HepG2 (cell line): Measurements from ENCODE around the gene HMMR. TPM values are rescaled to one million over a fixed set of nuclear protein-coding genes. Genes with fewer than 3 reads are reported as not detected.

Experiments
- ATAC-seq: fragments of 200-7000 bp; cut with Tn5 transposase; 3 replicates; pipeline ENCODE4 v1.9.1; 2020; ENCODE audit warnings: mild to moderate bottlenecking, moderate library complexity
- BruUV-seq: library from RNA; stranded (reverse); fragments of 400-500 nt; replicated peaks from 2 replicates; lab custom pipeline; 2021; lab: Mats Ljungman, UMichigan
- CTCF ChIA-PET: fragments of 300-600 bp; formaldehyde crosslinking; extraction: SDS; loops from one replicate; lab custom pipeline; 2021; ENCODE audit warnings: low total read pairs, inconsistent platforms, low intra/inter-chr PET ratio; lab: Yijun Ruan, JAX
- POLR2A ChIA-PET: fragments of 350-600 bp; sonication (Branson Sonifier 250); formaldehyde crosslinking; loops from one replicate; lab custom pipeline; 2020; ENCODE audit warnings: antibody characterized with exemption, inconsistent platforms; lab: Yijun Ruan, JAX
- DNase-seq: peaks from one replicate; pipeline ENCODE4 v3.0.0-alpha.2; 2015; ENCODE audit warnings: low spot score
- FAIRE-seq: peaks from 3 replicates; lab custom pipeline; 2011; peaks lifted over from hg19 to GRCh38; lab: Jason Lieb, UNC
- H2AFZ ChIP-seq: one replicate; pipeline ENCODE4 v1.6.1; 2011; ENCODE audit warnings: low read length, inconsistent platforms
- H3K27ac ChIP-seq: fragments of 300-600 bp; 3 replicates; pipeline ENCODE4 v1.8.0; 2011; ENCODE audit warnings: mixed run types, mild to moderate bottlenecking, mixed read lengths, low read length, inconsistent platforms; ENCODE audit not compliant: insufficient read depth; ENCODE audit errors: extremely low read length
- H3K27me3 ChIP-seq, 2 experiments: fragments of 200-600 bp in 1 of 2; 2 replicates in 1 of 2; 3 replicates in 1 of 2; pipeline versions ENCODE4 v1.6.0 to v1.8.0; 2011; ENCODE audit warnings: low read length in 2 of 2, mild to moderate bottlenecking in 2 of 2, moderate library complexity in 2 of 2, inconsistent platforms in 1 of 2; ENCODE audit not compliant: insufficient read depth in 2 of 2, control insufficient read depth in 1 of 2
- H3K36me3 ChIP-seq, 2 experiments: fragments of 200-600 bp in 1 of 2; replicated peaks in 1 of 2; 2 replicates in 1 of 2; 3 replicates in 1 of 2; pipeline versions ENCODE4 v1.5.1 to v1.8.0; 2011; ENCODE audit warnings: low read length in 2 of 2, inconsistent platforms in 1 of 2; ENCODE audit not compliant: insufficient read depth in 2 of 2, control insufficient read depth in 1 of 2
- H3K4me1 ChIP-seq: 2 replicates; pipeline ENCODE4 v1.5.1; 2012; ENCODE audit warnings: low read length, inconsistent platforms; ENCODE audit not compliant: insufficient read depth
- H3K4me2 ChIP-seq: 2 replicates; pipeline ENCODE4 v1.6.0; 2011; ENCODE audit warnings: low read depth, low read length, inconsistent platforms
- H3K4me3 ChIP-seq, 3 experiments: fragments of 200-600 bp in 1 of 3; sonication (generic), shearing (Covaris generic) in 1 of 3; replicated peaks in 1 of 3; 2 replicates each; pipeline ENCODE4 v1.5.1; 2011 to 2016; ENCODE audit warnings: low read length in 3 of 3, inconsistent platforms in 2 of 3, low read depth in 2 of 3, mild to moderate bottlenecking in 2 of 3, control low read depth in 1 of 3, mixed read lengths in 1 of 3; ENCODE audit not compliant: insufficient read depth in 1 of 3
- H3K79me2 ChIP-seq: one replicate; pipeline ENCODE4 v1.6.1; 2011; ENCODE audit warnings: low read length, inconsistent platforms; ENCODE audit not compliant: insufficient read depth
- H3K9ac ChIP-seq: 2 replicates; pipeline ENCODE4 v1.6.0; 2011; ENCODE audit warnings: mild to moderate bottlenecking, low read depth, low read length, inconsistent platforms; ENCODE audit not compliant: insufficient read depth
- H3K9me3 ChIP-seq: 2 replicates; pipeline ENCODE4 v1.5.1; 2012; ENCODE audit warnings: mild to moderate bottlenecking, low read length
- H4K20me1 ChIP-seq: 2 replicates; pipeline ENCODE4 v1.6.0; 2011; ENCODE audit warnings: inconsistent platforms, mild to moderate bottlenecking, low read length, moderate library complexity; ENCODE audit not compliant: insufficient read depth
- CEBPZ ChIP-seq: IDR thresholded peaks from 2 replicates; pipeline ENCODE4 v1.6.1; 2012; ENCODE audit warnings: low read length, improper control_type of control experiment
- FOXP4 ChIP-seq: sonication (generic); formaldehyde crosslinking; IDR thresholded peaks from 2 replicates; pipeline ENCODE4 v1.4.0; 2020; ENCODE audit warnings: missing genetic modification reagents
- GLI4 ChIP-seq: sonication (generic); formaldehyde crosslinking; IDR thresholded peaks from 2 replicates; pipeline ENCODE4 v1.5.1; 2020; ENCODE audit warnings: missing genetic modification reagents, mild to moderate bottlenecking, moderate library complexity, borderline replicate concordance
- HNF4A ChIP-seq: sonication (generic); formaldehyde crosslinking; IDR thresholded peaks from 2 replicates; pipeline ENCODE4 v1.4.0; 2020; ENCODE audit warnings: missing genetic modification reagents
- KDM5A ChIP-seq: fragments of 200-600 bp; sonication (generic); IDR thresholded peaks from 2 replicates; pipeline ENCODE4 v1.7.0; 2018; ENCODE audit warnings: antibody characterized with exemption, mild to moderate bottlenecking, low read length, borderline replicate concordance
- MATR3 ChIP-seq: sonication (generic); formaldehyde crosslinking; IDR thresholded peaks from 2 replicates; pipeline ENCODE4 v1.4.0; 2020; ENCODE audit warnings: missing genetic modification reagents
- NFYB ChIP-seq: sonication (generic); formaldehyde crosslinking; IDR thresholded peaks from 2 replicates; pipeline ENCODE4 v1.4.0; 2020; ENCODE audit warnings: missing genetic modification reagents
- ZHX2 ChIP-seq, 2 experiments: sonication (generic) in 1 of 2; formaldehyde crosslinking in 1 of 2; IDR thresholded peaks; 2 replicates each; pipeline versions ENCODE4 v1.6.1 to v1.9.0; 2014 to 2022; ENCODE audit warnings: antibody characterized with exemption in 1 of 2, borderline replicate concordance in 1 of 2, inconsistent platforms in 1 of 2, low read depth in 1 of 2, missing genetic modification reagents in 1 of 2
- ZNF83 ChIP-seq: sonication (generic); formaldehyde crosslinking; IDR thresholded peaks from 2 replicates; pipeline ENCODE4 v1.4.0; 2020; ENCODE audit warnings: missing genetic modification reagents, mild to moderate bottlenecking, borderline replicate concordance
- WGBS: methylation state at CpG from one replicate; pipeline ENCODE4 v1.1.6; 2017; ENCODE audit warnings: low lambda C conversion rate; 5-methylcytosine and 5-hydroxymethylcytosine counted together
- in situ Hi-C: cut with HindIII; loops from 2 replicates; pipeline ENCODE4 v1.10.0; 2017; ENCODE audit warnings: low pct_unique_long_range_greater_than_20kb; ENCODE audit not compliant: extremely low pct_ligation_motif_present
- intact Hi-C: fragments of 100-400 bp; cut with micrococcal nuclease; formaldehyde crosslinking; loops from one replicate; pipeline ENCODE4 v1.10.0; 2022; ENCODE audit not compliant: unreplicated experiment
- polyA plus RNA-seq, 8 experiments: library from polyadenylated mRNA; depleted of rRNA in 3 of 8; stranded (reverse) in 7 of 8; unstranded in 1 of 8; fragments of >200 nt; fragmentation: Illumina TruSeq in 4 of 8; extraction: Trizol in 4 of 8; gene quantifications; 2 replicates each; pipeline versions ENCODE4 v1.2.1 to v1.2.3, GENCODE V29; 2011 to 2016; ENCODE audit warnings: low read depth in 4 of 8, missing spikeins in 1 of 8, mixed read lengths in 1 of 8; ENCODE audit not compliant: insufficient read depth in 1 of 8
- total RNA-seq, 5 experiments: library from RNA; depleted of rRNA; stranded (reverse); fragments of >200 nt; fragmentation: Illumina TruSeq; extraction: Trizol; gene quantifications; 2 replicates each; pipeline ENCODE4 v1.2.3, GENCODE V29; 2016; ENCODE audit warnings: low read depth in 1 of 5
- TF ChIP-seq, protein P1 (sequence below): sonication (generic); formaldehyde crosslinking; conservative IDR thresholded peaks from 2 replicates; pipeline ENCODE4 v1.4.0; 2020; ENCODE audit warnings: missing genetic modification reagents

HMMR gene
- total and polyA plus RNA-seq, 2 of the 13 experiments (the other 11 are each of a cell fraction or from before 2014, with no cell fraction given), result 8.5 to 48.3 TPM

- Histone ChIP-seq H4K20me1 (peaks cover 10% of the 10 kb centered on the region; the same call in 1 of the 2 replicates), H3K36me3 (peaks cover 2 to 46% of the 10 kb centered on the region in 2 experiments; a peak in 3 of 5 replicates), H3K27ac (no peak overlapping the region), H2AFZ (no peak overlapping the region), H3K79me2 (peaks cover 15% of the 10 kb centered on the region), H3K4me2 (no peak overlapping the region), H3K9ac (no peak overlapping the region), H3K4me1 (peaks cover 12% of the 10 kb centered on the region), H3K27me3 (no peaks in the 10 kb centered on the region), H3K4me3 (no peak overlapping the region), H3K9me3 (no peaks in the 10 kb centered on the region)
- intact Hi-C loops (no loop called here), in situ Hi-C loops (no loop called here)
- ChIA-PET POLR2A (interaction anchor here (9.3 kb wide), 1 partner anchor 14 kb away, joined by 182 read pairs; the partner anchor contains the start of genes HMMR and NUDCD2), CTCF (no interaction called here)
- WGBS, result 95% methylated on average over 6 of the region's 6 CpGs
- no TSS peak for BruUV-seq
- DNase-seq (no peak), ATAC-seq (no peak), FAIRE-seq (no peak)
- TF ChIP-seq ZNF83 (no peak), HNF4A (CRISPR knock-in tag) (no peak), NFYB (CRISPR knock-in tag) (no peak), ZHX2 (IDR thresholded peaks at IDR 0.05; ENCODE audit: low read depth) (no peak), ZHX2 (CRISPR knock-in tag; IDR thresholded peaks at IDR 0.05; ENCODE audit: borderline replicate concordance) (no peak), GLI4 (no peak), MATR3 (CRISPR knock-in tag) (no peak), CEBPZ (no peak), FOXP4 (no peak), KDM5A (no peak)
- TF ChIP-seq, protein P1, sequence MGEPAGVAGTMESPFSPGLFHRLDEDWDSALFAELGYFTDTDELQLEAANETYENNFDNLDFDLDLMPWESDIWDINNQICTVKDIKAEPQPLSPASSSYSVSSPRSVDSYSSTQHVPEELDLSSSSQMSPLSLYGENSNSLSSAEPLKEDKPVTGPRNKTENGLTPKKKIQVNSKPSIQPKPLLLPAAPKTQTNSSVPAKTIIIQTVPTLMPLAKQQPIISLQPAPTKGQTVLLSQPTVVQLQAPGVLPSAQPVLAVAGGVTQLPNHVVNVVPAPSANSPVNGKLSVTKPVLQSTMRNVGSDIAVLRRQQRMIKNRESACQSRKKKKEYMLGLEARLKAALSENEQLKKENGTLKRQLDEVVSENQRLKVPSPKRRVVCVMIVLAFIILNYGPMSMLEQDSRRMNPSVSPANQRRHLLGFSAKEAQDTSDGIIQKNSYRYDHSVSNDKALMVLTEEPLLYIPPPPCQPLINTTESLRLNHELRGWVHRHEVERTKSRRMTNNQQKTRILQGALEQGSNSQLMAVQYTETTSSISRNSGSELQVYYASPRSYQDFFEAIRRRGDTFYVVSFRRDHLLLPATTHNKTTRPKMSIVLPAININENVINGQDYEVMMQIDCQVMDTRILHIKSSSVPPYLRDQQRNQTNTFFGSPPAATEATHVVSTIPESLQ (CRISPR knock-in tag), result no peak
These were observed 15.1 kb upstream of the HMMR start for GRCh38 chr5:163445345-163445744.
